K562 (cell line): ENCODE measurements around the gene IQGAP3. TPM values are rescaled to one million over a fixed set of nuclear protein-coding genes. Genes with fewer than 3 reads are reported as not detected.

Experiments used
- CLOCK ChIP-seq: fragments of 250-450 bp; sonication (Bioruptor Pico); IDR thresholded peaks from 2 replicates; pipeline ENCODE4 v1.4.0; 2020; ENCODE audit warnings: mild to moderate bottlenecking, moderate library complexity, borderline replicate concordance
- EWSR1 ChIP-seq: fragments of 450-650 bp; IDR thresholded peaks from 2 replicates; pipeline ENCODE4 v1.6.1; 2018; ENCODE audit warnings: borderline replicate concordance, mild to moderate bottlenecking, low read depth, moderate library complexity; ENCODE audit not compliant: partially characterized antibody
- SNRNP70 ChIP-seq: fragments of 200-400 bp; formaldehyde crosslinking; optimal IDR thresholded peaks from 2 replicates; pipeline ENCODE3; 2017; ENCODE audit warnings: low read depth, low read length
- SREBF1 ChIP-seq: fragments of 150-350 bp; IDR thresholded peaks from 2 replicates; pipeline ENCODE4 v1.6.1; 2014; ENCODE audit warnings: antibody characterized with exemption, low read depth, low read length, borderline replicate concordance
- THAP12 ChIP-seq: fragments of 250-450 bp; sonication (Bioruptor Pico); IDR thresholded peaks from 2 replicates; pipeline ENCODE4 v1.9.0; 2021; ENCODE audit warnings: mild to moderate bottlenecking, inconsistent platforms
- ZNF124 ChIP-seq: sonication (generic); formaldehyde crosslinking; IDR thresholded peaks from 2 replicates; pipeline ENCODE4 v1.8.1; 2022; ENCODE audit warnings: missing genetic modification reagents
- ZNF609 ChIP-seq: sonication (generic); formaldehyde crosslinking; IDR thresholded peaks from 2 replicates; pipeline ENCODE4 v1.8.1; 2023; ENCODE audit warnings: missing genetic modification reagents, mild to moderate bottlenecking, borderline replicate concordance
- ZNF778 ChIP-seq: fragments of 450-650 bp; formaldehyde crosslinking; IDR thresholded peaks from 2 replicates; pipeline ENCODE4 v1.4.0; 2020; ENCODE audit warnings: mild to moderate bottlenecking, moderate library complexity
- polyA plus RNA-seq, 8 experiments: library from polyadenylated mRNA; depleted of rRNA in 4 of 8; stranded (reverse) in 5 of 8; unstranded in 3 of 8; fragments of >200 nt; fragmentation: Nextera tagmentation in 2 of 8; fragmentation: Illumina TruSeq in 1 of 8; extraction: Ambion mirVana in 2 of 8; extraction: Trizol in 1 of 8; gene quantifications; 2 replicates each; pipeline versions ENCODE4 v1.2.1 to v1.2.3, GENCODE V29; 2011 to 2014; ENCODE audit warnings: inconsistent platforms in 1 of 8, missing spikeins in 1 of 8
- total RNA-seq, 7 experiments: library from RNA; depleted of rRNA in 6 of 7; stranded (reverse); fragments of >200 nt in 6 of 7; fragmentation: Illumina TruSeq in 2 of 7; extraction: Trizol in 2 of 7; gene quantifications; 2 replicates each; pipeline versions ENCODE4 v1.2.1 to v1.2.3, GENCODE V29; 2011 to 2021; ENCODE audit warnings: low replicate concordance in 1 of 7
- TF ChIP-seq, protein P1 (sequence below): fragments of 150-350 bp; IDR thresholded peaks from 2 replicates; pipeline ENCODE4 v1.6.1; 2014; ENCODE audit warnings: low read depth, mild to moderate bottlenecking, low read length, borderline replicate concordance
- TF ChIP-seq, protein P2 (sequence below): sonication (generic); formaldehyde crosslinking; IDR thresholded peaks from 2 replicates; pipeline ENCODE4 v1.8.1; 2023; ENCODE audit warnings: mild to moderate bottlenecking, missing genetic modification reagents

The IQGAP3 gene
- total and polyA plus RNA-seq, 9 of the 15 experiments (the other 6 are each of a cell fraction or from before 2014, with no cell fraction given), result 1.4 to 16.6 (median 11.9) TPM

- TF ChIP-seq, protein P1, sequence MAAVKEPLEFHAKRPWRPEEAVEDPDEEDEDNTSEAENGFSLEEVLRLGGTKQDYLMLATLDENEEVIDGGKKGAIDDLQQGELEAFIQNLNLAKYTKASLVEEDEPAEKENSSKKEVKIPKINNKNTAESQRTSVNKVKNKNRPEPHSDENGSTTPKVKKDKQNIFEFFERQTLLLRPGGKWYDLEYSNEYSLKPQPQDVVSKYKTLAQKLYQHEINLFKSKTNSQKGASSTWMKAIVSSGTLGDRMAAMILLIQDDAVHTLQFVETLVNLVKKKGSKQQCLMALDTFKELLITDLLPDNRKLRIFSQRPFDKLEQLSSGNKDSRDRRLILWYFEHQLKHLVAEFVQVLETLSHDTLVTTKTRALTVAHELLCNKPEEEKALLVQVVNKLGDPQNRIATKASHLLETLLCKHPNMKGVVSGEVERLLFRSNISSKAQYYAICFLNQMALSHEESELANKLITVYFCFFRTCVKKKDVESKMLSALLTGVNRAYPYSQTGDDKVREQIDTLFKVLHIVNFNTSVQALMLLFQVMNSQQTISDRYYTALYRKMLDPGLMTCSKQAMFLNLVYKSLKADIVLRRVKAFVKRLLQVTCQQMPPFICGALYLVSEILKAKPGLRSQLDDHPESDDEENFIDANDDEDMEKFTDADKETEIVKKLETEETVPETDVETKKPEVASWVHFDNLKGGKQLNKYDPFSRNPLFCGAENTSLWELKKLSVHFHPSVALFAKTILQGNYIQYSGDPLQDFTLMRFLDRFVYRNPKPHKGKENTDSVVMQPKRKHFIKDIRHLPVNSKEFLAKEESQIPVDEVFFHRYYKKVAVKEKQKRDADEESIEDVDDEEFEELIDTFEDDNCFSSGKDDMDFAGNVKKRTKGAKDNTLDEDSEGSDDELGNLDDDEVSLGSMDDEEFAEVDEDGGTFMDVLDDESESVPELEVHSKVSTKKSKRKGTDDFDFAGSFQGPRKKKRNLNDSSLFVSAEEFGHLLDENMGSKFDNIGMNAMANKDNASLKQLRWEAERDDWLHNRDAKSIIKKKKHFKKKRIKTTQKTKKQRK, result no peak
- TF ChIP-seq SREBF1 (no peak), ZNF124 (CRISPR knock-in tag) (no peak), ZNF778 (CRISPR knock-in tag) (no peak), SNRNP70 (no peak), ZNF609 (no peak), EWSR1 (no peak), CLOCK (CRISPR knock-in tag) (no peak), THAP12 (0 out of 2 replicates have a peak, but pooled peaks have one; percentile 17)
- TF ChIP-seq, protein P2, sequence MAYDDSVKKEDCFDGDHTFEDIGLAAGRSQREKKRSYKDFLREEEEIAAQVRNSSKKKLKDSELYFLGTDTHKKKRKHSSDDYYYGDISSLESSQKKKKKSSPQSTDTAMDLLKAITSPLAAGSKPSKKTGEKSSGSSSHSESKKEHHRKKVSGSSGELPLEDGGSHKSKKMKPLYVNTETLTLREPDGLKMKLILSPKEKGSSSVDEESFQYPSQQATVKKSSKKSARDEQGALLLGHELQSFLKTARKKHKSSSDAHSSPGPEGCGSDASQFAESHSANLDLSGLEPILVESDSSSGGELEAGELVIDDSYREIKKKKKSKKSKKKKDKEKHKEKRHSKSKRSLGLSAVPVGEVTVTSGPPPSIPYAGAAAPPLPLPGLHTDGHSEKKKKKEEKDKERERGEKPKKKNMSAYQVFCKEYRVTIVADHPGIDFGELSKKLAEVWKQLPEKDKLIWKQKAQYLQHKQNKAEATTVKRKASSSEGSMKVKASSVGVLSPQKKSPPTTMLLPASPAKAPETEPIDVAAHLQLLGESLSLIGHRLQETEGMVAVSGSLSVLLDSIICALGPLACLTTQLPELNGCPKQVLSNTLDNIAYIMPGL, result 0 out of 2 replicates have a peak, but pooled peaks have one; percentile 77
These were observed 20.0 kb upstream of the IQGAP3 start (continued) for GRCh38 chr1:156592158-156592909.
